GM21786 (cell line): ENCODE results near the gene PAIP2B.
"Not testable (repeated sequence)": the region's sequence is repeated elsewhere in the genome, so short reads cannot be mapped to it uniquely, and the experiment has no call there.

Experiments
- ATAC-seq: cut with Tn5 transposase; IDR thresholded peaks from one replicate; pipeline ENCODE4 v1.9.1; 2021; ENCODE audit not compliant: unreplicated experiment

Gene PAIP2B, protein sequence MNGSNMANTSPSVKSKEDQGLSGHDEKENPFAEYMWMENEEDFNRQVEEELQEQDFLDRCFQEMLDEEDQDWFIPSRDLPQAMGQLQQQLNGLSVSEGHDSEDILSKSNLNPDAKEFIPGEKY

GRCh38 chr2:71226965-71227560 is at the start of gene PAIP2B:
PAIP2B (minus strand) TSS chr2:71227103; CDS start chr2:71202589, 24,514 bp downstream.
- peak; percentile 94 for ATAC-seq

DNA sequence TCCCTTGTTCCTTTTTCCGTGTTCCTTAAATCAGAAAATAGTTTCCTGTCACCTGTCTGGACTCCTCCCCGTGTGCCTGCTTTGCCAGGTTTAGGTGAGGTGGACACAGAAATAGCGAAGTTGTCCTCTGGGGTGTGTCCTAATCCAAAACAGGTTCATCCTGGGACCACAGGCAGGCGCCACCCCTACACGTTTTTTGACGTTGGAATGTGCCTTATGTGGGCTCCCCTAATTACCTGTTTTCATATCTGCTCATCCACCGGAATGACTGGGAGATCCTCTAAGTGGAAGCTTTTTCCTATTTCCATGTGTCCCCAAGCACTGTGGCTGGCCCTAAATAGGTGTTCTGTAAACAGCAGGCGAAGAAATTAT is 49.0 kb upstream of the PAIP2B start:
- peak; percentile 4 for ATAC-seq

GRCh38 chr2:71269511-71270090 is 42.7 kb upstream of the PAIP2B start:
- ATAC-seq = no peak

DNA sequence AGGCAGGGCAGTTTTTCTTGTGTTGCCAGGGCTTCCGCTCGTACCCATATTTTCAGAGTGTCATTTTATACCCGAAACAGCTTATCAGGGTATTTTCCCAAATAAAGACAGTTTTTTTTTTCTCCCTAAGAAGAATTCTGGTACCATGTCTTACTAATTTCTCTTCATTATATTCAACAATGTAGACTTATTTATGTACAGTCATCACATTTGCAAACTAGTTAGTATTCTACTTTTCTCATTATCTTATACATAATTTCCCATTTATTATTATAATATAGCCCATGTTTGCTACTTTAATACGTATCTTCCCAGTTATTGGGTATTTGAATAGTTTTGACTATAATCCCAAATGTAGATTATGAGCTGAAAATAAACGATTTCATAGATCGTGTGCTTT is 36.5 kb upstream of the PAIP2B start:
- ATAC-seq = no peak

DNA sequence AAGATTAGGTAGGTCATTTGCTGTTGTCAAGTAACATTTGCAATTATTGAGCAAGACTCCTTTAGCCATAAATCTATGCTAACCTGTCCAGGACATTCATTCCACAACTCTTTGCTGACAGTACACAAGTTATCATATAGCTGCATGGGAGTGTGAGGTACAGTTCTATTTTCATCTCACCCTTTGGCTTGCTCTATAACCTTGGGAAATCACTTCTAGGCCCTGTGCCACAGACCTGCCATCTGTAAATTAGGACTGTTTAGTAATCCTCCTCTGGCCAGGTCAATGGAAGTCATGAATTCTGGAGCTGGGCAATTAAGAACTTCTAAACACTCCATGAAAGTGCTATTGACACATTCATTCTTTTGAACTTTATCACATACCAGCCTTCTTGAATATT is 34.6 kb upstream of the PAIP2B start:
- no peak for ATAC-seq

DNA sequence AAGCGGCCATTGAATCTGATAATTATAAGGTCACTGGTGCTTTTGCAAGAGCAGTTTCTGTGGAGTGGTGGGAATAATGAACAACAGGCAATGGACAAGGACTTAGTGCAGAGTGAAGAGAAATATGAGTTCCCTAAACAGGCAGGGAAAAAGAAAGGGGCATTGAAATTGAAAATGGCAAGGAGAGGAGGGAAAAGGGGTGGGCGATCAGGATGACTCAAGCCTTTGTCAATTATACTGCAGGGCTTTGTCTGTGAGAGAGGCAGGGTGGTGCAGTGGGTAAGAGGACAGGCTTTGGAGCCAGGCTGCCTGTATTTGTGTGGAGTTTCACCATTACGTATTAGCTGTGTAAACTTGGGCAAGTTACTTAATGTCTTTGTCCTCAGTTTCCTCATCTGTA is 29.5 kb upstream of the PAIP2B start:
- ATAC-seq = no peak

- no peak for ATAC-seq
These were observed 27.9 kb upstream of the PAIP2B start for GRCh38 chr2:71254776-71255175.

DNA sequence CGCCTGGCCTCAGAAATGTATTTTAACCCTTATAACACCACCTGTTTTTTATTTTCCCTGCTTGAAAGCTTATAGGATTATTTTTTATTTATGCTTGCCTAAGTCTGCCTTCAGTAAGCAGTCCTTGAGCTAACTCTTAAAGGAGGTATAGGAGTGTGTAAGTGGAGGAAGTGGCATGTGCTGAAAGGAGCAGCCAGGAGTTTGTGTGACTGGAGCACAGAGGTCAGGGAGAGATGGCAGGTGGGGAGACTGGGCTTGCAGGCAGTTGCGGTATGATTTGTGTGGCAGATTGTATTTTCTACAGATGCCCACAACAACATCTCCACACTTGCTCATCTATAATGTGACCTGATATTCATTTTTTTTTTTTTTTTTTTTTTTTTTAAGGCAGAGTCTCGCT is 27.2 kb upstream of the PAIP2B start:
- ATAC-seq = no peak

DNA sequence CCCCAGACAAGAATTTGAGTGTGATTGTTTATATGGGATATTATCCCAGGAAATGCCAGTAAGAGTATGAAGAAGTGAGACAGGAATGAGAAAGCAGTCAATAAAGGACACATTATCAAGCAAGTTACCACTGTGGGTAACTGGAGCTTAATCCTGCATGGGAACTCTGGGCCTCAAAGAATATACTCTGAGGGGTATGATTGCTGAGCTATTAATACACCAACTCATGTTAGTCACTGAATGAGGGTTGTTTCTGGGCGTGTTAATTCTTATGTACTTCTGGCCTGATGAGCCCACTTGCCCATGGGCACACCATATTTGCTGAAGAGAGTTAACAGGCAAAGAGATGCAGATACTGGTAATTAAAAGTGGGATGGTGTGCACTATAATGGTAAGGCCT is 26.6 kb upstream of the PAIP2B start:
- ATAC-seq = no peak

DNA sequence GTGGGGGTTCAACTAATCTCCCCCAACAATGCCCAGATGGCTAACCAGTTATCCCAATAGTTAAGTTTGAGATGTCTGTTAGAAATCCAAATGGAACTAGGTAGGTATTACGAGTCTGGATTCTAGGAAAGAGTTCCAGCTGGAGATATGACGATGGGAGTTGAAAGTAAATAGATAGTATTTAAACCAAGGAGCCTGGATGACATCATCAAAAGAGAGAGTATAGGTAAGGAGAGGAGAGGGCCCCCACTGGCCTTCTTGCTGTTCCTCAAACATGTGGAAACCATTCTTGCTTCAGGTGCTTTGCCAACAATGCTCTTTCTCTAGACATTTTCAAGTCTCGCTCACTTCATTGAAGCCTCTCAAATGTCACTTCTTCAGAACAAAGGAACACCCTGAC is 26.0 kb upstream of the PAIP2B start:
- no peak for ATAC-seq

- no peak for ATAC-seq
These were observed 24.0 kb upstream of the PAIP2B start for GRCh38 chr2:71250935-71251334.

DNA sequence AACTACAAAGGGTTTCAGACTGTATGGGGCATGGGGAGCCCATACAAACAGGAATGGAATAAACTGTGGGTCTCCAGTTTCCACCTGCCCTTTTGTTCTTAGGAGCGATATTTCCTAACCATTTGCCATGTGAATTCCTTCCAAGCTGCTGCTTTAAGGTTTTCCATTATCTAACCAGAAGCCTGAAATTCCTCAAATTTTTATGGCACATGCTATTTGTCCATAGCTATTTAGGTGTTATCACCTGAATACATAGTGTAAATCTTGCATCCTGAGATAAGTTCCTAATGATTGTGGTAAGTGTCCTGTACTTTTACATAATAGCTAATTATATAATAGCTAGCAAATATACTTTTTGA is 17.4 kb upstream of the PAIP2B start:
- no peak for ATAC-seq

DNA sequence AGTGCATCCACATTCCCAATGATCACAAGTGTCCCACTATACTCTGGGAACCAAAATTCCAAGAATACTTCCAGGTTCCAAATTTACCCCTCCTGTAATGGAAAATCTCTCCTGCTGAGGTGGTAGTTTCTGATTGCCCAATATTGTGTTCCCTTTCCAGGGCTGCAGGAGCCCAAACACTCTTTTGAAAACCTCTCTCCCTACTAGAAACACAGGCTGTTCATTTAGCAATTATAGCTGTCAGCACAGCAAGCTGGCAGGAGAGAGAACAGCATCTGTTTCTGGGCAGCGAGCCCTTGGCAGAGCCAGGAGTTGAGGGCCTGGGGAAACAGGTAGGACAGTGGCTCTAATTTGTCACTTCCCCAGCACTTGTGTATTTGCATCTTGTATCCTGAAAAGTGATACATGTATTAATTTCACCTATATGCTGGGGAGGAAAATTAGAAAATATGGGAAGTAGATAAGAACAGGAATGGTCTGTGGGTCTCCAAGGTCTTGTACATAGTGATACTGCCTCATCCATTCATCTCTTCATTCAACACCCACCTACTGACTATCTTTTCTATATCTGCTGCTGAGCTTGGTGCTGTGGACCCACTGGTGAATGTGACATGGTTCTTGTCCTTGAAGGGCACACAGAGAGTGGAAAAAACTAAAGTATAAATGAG is 16.9 kb upstream of the PAIP2B start:
- ATAC-seq = no peak

DNA sequence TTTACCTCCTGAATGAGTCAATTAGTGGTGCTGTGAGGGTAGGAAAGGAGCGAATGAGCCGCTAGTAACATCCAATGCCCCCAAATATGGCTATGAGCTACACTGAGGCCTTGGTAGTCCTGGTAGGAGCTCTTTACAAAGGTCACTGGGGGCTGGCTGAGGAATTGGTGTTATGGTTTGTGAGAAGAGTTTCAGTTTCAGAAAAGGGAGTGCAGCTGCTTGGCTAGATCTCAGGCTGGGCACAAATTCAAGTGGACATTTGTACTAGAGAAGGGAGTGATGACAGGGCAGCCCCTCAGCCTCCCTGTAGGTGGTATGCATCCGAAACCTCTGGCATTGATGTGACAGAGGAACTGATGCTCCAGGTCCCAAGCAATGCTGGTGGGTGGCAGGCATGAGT is 13.9 kb upstream of the PAIP2B start:
- no peak for ATAC-seq

DNA sequence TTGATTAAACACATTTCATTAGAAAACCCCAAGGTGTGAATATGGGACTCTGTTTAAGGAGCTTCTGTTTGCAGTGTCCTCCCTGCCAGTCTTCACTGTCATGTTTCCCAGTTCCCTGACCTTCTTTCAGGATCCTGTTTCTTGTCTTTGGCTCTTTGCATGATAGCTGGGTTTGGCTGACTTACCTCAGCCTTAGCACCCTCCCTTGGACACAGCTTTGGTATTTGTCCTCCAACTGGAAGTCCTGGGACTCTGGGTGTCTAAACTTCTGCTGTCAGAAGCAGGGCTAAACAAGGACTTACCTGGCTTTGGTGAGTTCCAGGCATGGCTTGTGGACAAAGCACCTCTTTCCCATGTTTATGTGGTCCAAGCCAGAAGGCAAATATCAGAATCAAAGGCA is 11.2 kb upstream of the PAIP2B start:
- no peak for ATAC-seq

- peak; percentile 45 for ATAC-seq
These were observed 9.2 kb upstream of the PAIP2B start for GRCh38 chr2:71235930-71236587.

DNA sequence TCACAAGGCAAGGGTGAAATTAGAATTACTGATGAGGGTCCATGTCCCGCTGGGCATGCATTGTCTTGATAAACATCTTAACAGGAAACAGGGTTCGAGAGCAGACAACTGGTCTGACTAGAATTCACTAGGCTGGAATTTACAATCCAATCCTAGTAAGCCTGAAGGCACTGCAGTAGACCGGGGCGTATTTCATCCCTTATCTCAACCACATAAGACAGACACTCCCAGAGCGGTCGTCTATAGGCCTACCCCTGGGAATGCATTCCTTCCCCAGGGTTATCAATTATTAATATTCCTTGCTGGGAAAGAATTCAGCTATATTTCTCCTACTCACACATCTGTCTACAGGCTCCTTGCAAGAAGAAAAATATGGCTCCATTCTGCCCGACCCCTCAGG is 6.2 kb upstream of the PAIP2B start:
- not testable (repeated sequence) for ATAC-seq

GRCh38 chr2:71226096-71226964 is 573 bp downstream of the PAIP2B start:
- ATAC-seq = peak; percentile 3

DNA sequence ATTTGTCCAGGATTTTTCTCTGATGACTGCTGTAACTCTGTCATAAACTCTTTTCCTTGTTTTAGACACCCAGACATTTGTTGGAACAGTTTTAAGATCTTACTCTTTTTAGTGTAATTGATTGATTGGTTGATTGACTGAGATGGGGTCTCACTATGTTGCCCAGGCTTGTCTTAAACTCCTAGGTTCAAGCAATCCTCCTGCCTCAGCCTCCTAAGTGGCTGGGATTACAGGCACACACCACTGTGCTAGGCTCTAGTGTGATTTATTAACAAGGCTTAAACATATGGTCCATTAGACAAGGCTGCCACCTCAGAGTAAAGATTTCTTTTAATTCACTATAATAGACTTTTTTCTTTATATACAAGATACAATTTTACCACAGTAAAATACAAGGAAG is 2.0 kb downstream of the PAIP2B start:
- no peak for ATAC-seq

- no peak for ATAC-seq
These were observed 2.4 kb downstream of the PAIP2B start for GRCh38 chr2:71224457-71224856.

- ATAC-seq = no peak
These were observed 3.1 kb downstream of the PAIP2B start for GRCh38 chr2:71223767-71224333.
